Endothelial cell of umbilical vein (primary cell): Measurements from ENCODE around the gene FOXL3. TPM values are rescaled to one million over a fixed set of nuclear protein-coding genes. Genes with fewer than 3 reads are reported as not detected.

Source experiments
- BruUV-seq: library from RNA; stranded (reverse); fragments of 400-500 nt; replicated peaks from 2 replicates; lab custom pipeline; 2021; lab: Mats Ljungman, UMichigan
- CTCF ChIA-PET: fragments of 300-600, 350-600 bp; sonication (Branson Sonifier 250); formaldehyde crosslinking; loops from one replicate; lab custom pipeline; 2021; ENCODE audit warnings: antibody characterized with exemption, inconsistent platforms; lab: Charles Lee
- POLR2A ChIA-PET: fragments of 300-600, 350-600 bp; sonication (Branson Sonifier 250); formaldehyde crosslinking; loops from one replicate; lab custom pipeline; 2021; ENCODE audit warnings: antibody characterized with exemption, inconsistent platforms; lab: Charles Lee
- DNase-seq: peaks from one replicate; pipeline ENCODE4 v3.0.0-alpha.2; 2011; ENCODE audit warnings: low read depth, low spot score
- FAIRE-seq: peaks from 2 replicates; lab custom pipeline; 2011; peaks lifted over from hg19 to GRCh38; lab: Jason Lieb, UNC
- H2AFZ ChIP-seq: 2 replicates; pipeline ENCODE4 v1.6.0; 2012; ENCODE audit warnings: low read depth, low read length, control low read depth, inconsistent platforms
- H3K27ac ChIP-seq: 2 replicates; pipeline ENCODE4 v1.5.1; 2011; ENCODE audit warnings: low read depth, mild to moderate bottlenecking, control low read depth, low read length, moderate library complexity; ENCODE audit not compliant: insufficient read depth
- H3K27me3 ChIP-seq, 2 experiments: 2 replicates each; pipeline versions ENCODE4 v1.6.0 to v1.6.1; 2011; ENCODE audit warnings: low read length in 2 of 2, mixed read lengths in 1 of 2; ENCODE audit not compliant: control insufficient read depth in 2 of 2, insufficient read depth in 2 of 2
- H3K36me3 ChIP-seq, 2 experiments: 2 replicates in 1 of 2; 3 replicates in 1 of 2; pipeline ENCODE4 v1.5.1; 2011; ENCODE audit warnings: low read length in 2 of 2, mild to moderate bottlenecking in 1 of 2, moderate library complexity in 1 of 2; ENCODE audit not compliant: control insufficient read depth in 2 of 2, insufficient read depth in 2 of 2; ENCODE audit errors: extremely low read depth in 1 of 2
- H3K4me1 ChIP-seq: 3 replicates; pipeline ENCODE4 v1.5.1; 2011; ENCODE audit warnings: mild to moderate bottlenecking, low read length; ENCODE audit not compliant: control insufficient read depth, insufficient read depth; ENCODE audit errors: extremely low read depth
- H3K4me2 ChIP-seq: 2 replicates; pipeline ENCODE4 v1.6.1; 2011; ENCODE audit warnings: low read length, control low read depth, mixed read lengths; ENCODE audit not compliant: insufficient read depth
- H3K4me3 ChIP-seq, 3 experiments: fragments of 200-600 bp in 1 of 3; sonication (generic), shearing (Covaris generic) in 1 of 3; replicated peaks in 1 of 3; 2 replicates each; pipeline ENCODE4 v1.5.1; 2011 to 2016; ENCODE audit warnings: control low read depth in 3 of 3, low read length in 3 of 3, mild to moderate bottlenecking in 2 of 3, inconsistent platforms in 1 of 3, low read depth in 1 of 3, moderate library complexity in 1 of 3; ENCODE audit not compliant: insufficient read depth in 1 of 3
- H3K79me2 ChIP-seq: 2 replicates; pipeline ENCODE4 v1.6.0; 2012; ENCODE audit warnings: low read length, inconsistent platforms; ENCODE audit not compliant: control insufficient read depth, insufficient read depth
- H3K9ac ChIP-seq: replicated peaks from 2 replicates; pipeline ENCODE3; 2011; ENCODE audit warnings: low read length, control low read depth; ENCODE audit not compliant: insufficient read depth; ENCODE audit errors: extremely low read depth
- H3K9me1 ChIP-seq: replicated peaks from 3 replicates; pipeline ENCODE4 v1.6.0; 2011; ENCODE audit warnings: mild to moderate bottlenecking, low read length; ENCODE audit not compliant: control insufficient read depth, insufficient read depth; ENCODE audit errors: extremely low read depth
- H3K9me3 ChIP-seq: replicated peaks from 2 replicates; pipeline ENCODE4 v1.5.1; 2012; ENCODE audit warnings: low read length, inconsistent platforms; ENCODE audit not compliant: control insufficient read depth, insufficient read depth
- H4K20me1 ChIP-seq: replicated peaks from 2 replicates; pipeline ENCODE3; 2011; ENCODE audit warnings: mild to moderate bottlenecking, low read length; ENCODE audit not compliant: control insufficient read depth, insufficient read depth; ENCODE audit errors: extremely low read depth
- EZH2 ChIP-seq: IDR thresholded peaks from 2 replicates; pipeline ENCODE4 v1.6.1; 2012; ENCODE audit warnings: borderline replicate concordance, low read depth, mild to moderate bottlenecking, moderate library complexity, low read length, inconsistent platforms; ENCODE audit not compliant: severe bottlenecking
- FOS ChIP-seq: IDR thresholded peaks from 2 replicates; pipeline ENCODE4 v1.6.1; 2011; ENCODE audit warnings: mild to moderate bottlenecking, low read length, moderate library complexity, borderline replicate concordance; ENCODE audit not compliant: insufficient read depth
- GATA2 ChIP-seq: IDR thresholded peaks from 2 replicates; pipeline ENCODE4 v1.7.0; 2011; ENCODE audit warnings: low read depth, mild to moderate bottlenecking, moderate library complexity, mixed read lengths, low read length; ENCODE audit not compliant: insufficient read length, insufficient read depth
- JUN ChIP-seq: IDR thresholded peaks from 2 replicates; pipeline ENCODE4 v1.6.1; 2011; ENCODE audit warnings: borderline replicate concordance, low read depth; ENCODE audit not compliant: insufficient read length, insufficient read depth
- MYC ChIP-seq: IDR thresholded peaks from one replicate; pipeline ENCODE4 v1.6.1; 2011; ENCODE audit warnings: mild to moderate bottlenecking, low read depth, low read length
- POLR2A ChIP-seq: IDR thresholded peaks from 2 replicates; pipeline ENCODE4 v1.6.1; 2012; ENCODE audit warnings: low read depth, mild to moderate bottlenecking, control low read depth, low read length
- POLR2AphosphoS5 ChIP-seq: IDR thresholded peaks from 2 replicates; pipeline ENCODE4 v1.6.1; 2012; ENCODE audit warnings: low read depth, mild to moderate bottlenecking, control low read depth, low read length, moderate library complexity; ENCODE audit not compliant: insufficient read depth
- dilution Hi-C: fragments of 300-500 bp; cut with MboI; formaldehyde crosslinking; loops from one replicate; pipeline ENCODE4 v1.15.0; 2019; ENCODE audit warnings: low sequenced_read_pairs; ENCODE audit not compliant: extremely low pct_ligation_motif_present
- intact Hi-C: fragments of 100-400 bp; cut with micrococcal nuclease; formaldehyde crosslinking; loops from one replicate; pipeline ENCODE4 v1.10.0; 2022
- polyA plus RNA-seq, 4 experiments: library from polyadenylated mRNA; depleted of rRNA in 3 of 4; stranded (reverse) in 3 of 4; unstranded in 1 of 4; fragments of >200 nt; gene quantifications; 2 replicates each; pipeline versions ENCODE4 v1.2.1 to v1.2.3, GENCODE V29; 2011 to 2012; ENCODE audit warnings: missing spikeins in 1 of 4
- total RNA-seq: library from RNA; stranded (reverse); gene quantifications from 2 replicates; pipeline ENCODE4 v1.2.3, GENCODE V29; 2021
- TF ChIP-seq, protein P1 (sequence below): IDR thresholded peaks from 2 replicates; pipeline ENCODE4 v1.6.1; 2011; ENCODE audit not compliant: insufficient read depth, insufficient read length
- TF ChIP-seq, protein P2 (sequence below), 2 donors: IDR thresholded peaks; 1 replicate in 1 of 2; 2 replicates in 1 of 2; pipeline ENCODE4 v1.5.1; 2011; ENCODE audit warnings: low read length in 2 of 2, mild to moderate bottlenecking in 2 of 2, moderate library complexity in 2 of 2, control low read depth in 1 of 2, inconsistent platforms in 1 of 2, low read depth in 1 of 2; ENCODE audit not compliant: insufficient read depth in 1 of 2; ENCODE audit errors: extremely low read depth in 1 of 2

FOXL3 gene
- total and polyA plus RNA-seq, 2 donors (not counting 3 experiments of a cell fraction or from before 2014, with no cell fraction given) = not detected

DNA sequence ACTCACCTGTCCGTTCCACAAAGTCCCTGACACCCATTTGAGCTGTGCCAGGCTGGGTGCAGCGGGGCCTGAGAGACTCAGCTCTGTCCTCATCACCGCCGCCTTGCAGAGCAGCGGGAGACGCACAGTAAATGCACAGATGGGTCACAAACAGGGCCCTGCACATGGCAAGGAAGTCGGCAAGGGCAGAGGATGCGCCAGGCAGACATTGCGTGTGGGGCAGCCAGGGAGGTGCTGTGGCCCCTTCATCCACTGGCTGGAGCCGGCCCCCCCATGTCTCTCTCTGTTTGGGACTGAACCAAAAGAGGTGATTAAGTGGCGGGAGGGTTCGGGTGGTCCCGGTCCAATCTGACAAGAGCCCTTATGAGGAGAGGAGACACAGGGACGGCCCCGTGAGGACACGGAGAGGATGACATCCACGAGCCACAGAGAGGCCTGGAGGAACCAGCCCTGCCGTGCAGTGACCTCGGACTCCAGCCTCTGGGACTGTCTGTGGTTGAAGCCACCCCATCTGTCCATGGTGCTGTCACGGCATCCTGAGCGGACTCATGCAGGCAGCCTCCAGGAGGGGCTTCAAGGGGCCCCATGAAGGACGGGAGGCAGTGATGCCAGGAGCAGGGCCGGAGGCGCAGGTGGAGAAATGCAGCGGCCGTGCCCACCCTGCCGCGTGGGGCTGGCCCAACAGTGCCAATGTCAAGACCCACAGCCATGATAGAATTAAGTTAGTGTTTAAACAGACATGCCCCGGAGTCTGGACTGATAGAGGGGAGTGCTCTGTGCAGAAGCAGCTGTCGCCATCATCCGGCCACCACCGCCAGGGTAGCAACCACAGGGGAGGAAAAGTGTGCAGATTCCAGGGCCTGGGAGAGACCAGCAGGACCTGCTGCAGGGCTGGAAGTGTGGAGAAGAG, 28.4 kb upstream of the FOXL3 start:
- Histone ChIP-seq H2AFZ (no peak overlapping the region), H3K9ac (no peak overlapping the region), H3K27ac (no peak overlapping the region), H3K4me3 (no peak overlapping the region), H3K79me2 (no peaks in the 10 kb centered on the region), H3K4me2 (no peak overlapping the region), H3K27me3 (no peaks in the 10 kb centered on the region), H3K9me3 (no peaks in the 10 kb centered on the region), H3K4me1 (no peaks in the 10 kb centered on the region), H3K36me3 (peaks cover 0 to 8% of the 10 kb centered on the region in 2 experiments), H4K20me1 (no peaks in the 10 kb centered on the region), H3K9me1 (no peaks in the 10 kb centered on the region)
- intact Hi-C loops = no loop called here
- FAIRE-seq (no peak), DNase-seq (no peak)
- dilution Hi-C loops = no loop called here
- ChIA-PET POLR2A (no interaction called here), CTCF (no interaction called here)
- no TSS peak for BruUV-seq
- TF ChIP-seq JUN = no peak
- no peak for TF ChIP-seq POLR2AphosphoS5
- TF ChIP-seq, protein P1, sequence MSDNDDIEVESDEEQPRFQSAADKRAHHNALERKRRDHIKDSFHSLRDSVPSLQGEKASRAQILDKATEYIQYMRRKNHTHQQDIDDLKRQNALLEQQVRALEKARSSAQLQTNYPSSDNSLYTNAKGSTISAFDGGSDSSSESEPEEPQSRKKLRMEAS = no peak
- no peak for TF ChIP-seq POLR2A
- TF ChIP-seq MYC = no peak
- TF ChIP-seq EZH2 = no peak
- no peak for TF ChIP-seq GATA2
- TF ChIP-seq, protein P2, sequence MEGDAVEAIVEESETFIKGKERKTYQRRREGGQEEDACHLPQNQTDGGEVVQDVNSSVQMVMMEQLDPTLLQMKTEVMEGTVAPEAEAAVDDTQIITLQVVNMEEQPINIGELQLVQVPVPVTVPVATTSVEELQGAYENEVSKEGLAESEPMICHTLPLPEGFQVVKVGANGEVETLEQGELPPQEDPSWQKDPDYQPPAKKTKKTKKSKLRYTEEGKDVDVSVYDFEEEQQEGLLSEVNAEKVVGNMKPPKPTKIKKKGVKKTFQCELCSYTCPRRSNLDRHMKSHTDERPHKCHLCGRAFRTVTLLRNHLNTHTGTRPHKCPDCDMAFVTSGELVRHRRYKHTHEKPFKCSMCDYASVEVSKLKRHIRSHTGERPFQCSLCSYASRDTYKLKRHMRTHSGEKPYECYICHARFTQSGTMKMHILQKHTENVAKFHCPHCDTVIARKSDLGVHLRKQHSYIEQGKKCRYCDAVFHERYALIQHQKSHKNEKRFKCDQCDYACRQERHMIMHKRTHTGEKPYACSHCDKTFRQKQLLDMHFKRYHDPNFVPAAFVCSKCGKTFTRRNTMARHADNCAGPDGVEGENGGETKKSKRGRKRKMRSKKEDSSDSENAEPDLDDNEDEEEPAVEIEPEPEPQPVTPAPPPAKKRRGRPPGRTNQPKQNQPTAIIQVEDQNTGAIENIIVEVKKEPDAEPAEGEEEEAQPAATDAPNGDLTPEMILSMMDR (IDR thresholded peaks at IDR 0.05; ENCODE audit: extremely low read depth in 1 of 2, insufficient read depth in 1 of 2, low read depth in 1 of 2, low read length in 2 of 2) = no peak
- no peak for TF ChIP-seq FOS
